HepG2 (cell line): Measurements from ENCODE around the gene IGF2BP1. TPM values are rescaled to one million over a fixed set of nuclear protein-coding genes. Genes with fewer than 3 reads are reported as not detected.
A peak's percentile ranks its signal among the peaks of the same experiment; 100 is the strongest.

Experiments
- CSRNP1 ChIP-seq: sonication (generic); formaldehyde crosslinking; IDR thresholded peaks from 2 replicates; pipeline ENCODE4 v1.8.1; 2023; ENCODE audit warnings: mild to moderate bottlenecking, missing genetic modification reagents
- ELK4 ChIP-seq: sonication (generic); formaldehyde crosslinking; IDR thresholded peaks from 2 replicates; pipeline ENCODE4 v1.9.0; 2021; ENCODE audit warnings: missing genetic modification reagents, borderline replicate concordance
- FOXK1 ChIP-seq: sonication (generic); formaldehyde crosslinking; IDR thresholded peaks from 2 replicates; pipeline ENCODE4 v1.4.0; 2020; ENCODE audit warnings: low read depth, missing genetic modification reagents, borderline replicate concordance
- FOXP1 ChIP-seq, 2 experiments: fragments of 450-650 bp in 1 of 2; IDR thresholded peaks; 2 replicates each; pipeline ENCODE4 v1.6.1; 2017 to 2018; ENCODE audit warnings: antibody characterized with exemption in 1 of 2
- KAT7 ChIP-seq: IDR thresholded peaks from 2 replicates; pipeline ENCODE4 v1.6.1; 2018; ENCODE audit warnings: borderline replicate concordance, missing compliant biosample characterization
- MLX ChIP-seq: IDR thresholded peaks from 2 replicates; pipeline ENCODE4 v1.6.1; 2016
- NFYB ChIP-seq: sonication (generic); formaldehyde crosslinking; IDR thresholded peaks from 2 replicates; pipeline ENCODE4 v1.4.0; 2020; ENCODE audit warnings: missing genetic modification reagents
- NR2F6 ChIP-seq, 2 experiments: IDR thresholded peaks; 2 replicates each; pipeline ENCODE4 v1.6.1; 2016; ENCODE audit warnings: antibody characterized with exemption in 1 of 2, mild to moderate bottlenecking in 1 of 2
- PRMT3 ChIP-seq: sonication (generic); formaldehyde crosslinking; IDR thresholded peaks from 2 replicates; pipeline ENCODE4 v1.8.1; 2022; ENCODE audit warnings: low read depth, mild to moderate bottlenecking, moderate library complexity, missing genetic modification reagents, borderline replicate concordance
- RBM22 ChIP-seq: fragments of 200-400 bp; formaldehyde crosslinking; optimal IDR thresholded peaks from 2 replicates; pipeline ENCODE3; 2017; ENCODE audit warnings: mild to moderate bottlenecking, low read length, moderate library complexity
- SMAD3 ChIP-seq: sonication (generic); formaldehyde crosslinking; IDR thresholded peaks from 2 replicates; pipeline ENCODE4 v1.4.0; 2020; ENCODE audit warnings: missing genetic modification reagents
- SMARCC2 ChIP-seq: fragments of 450-650 bp; IDR thresholded peaks from 2 replicates; pipeline ENCODE4 v1.6.1; 2017; ENCODE audit warnings: antibody characterized with exemption, mild to moderate bottlenecking
- SP2 ChIP-seq: sonication (generic); formaldehyde crosslinking; IDR thresholded peaks from 2 replicates; pipeline ENCODE4 v1.5.1; 2020; ENCODE audit warnings: mild to moderate bottlenecking, missing genetic modification reagents
- TERF1 ChIP-seq: sonication (generic); formaldehyde crosslinking; IDR thresholded peaks from 2 replicates; pipeline ENCODE4 v1.8.0; 2022; ENCODE audit warnings: mild to moderate bottlenecking, missing genetic modification reagents, moderate library complexity
- XRCC5 ChIP-seq: fragments of 200-400 bp; formaldehyde crosslinking; optimal IDR thresholded peaks from 2 replicates; pipeline ENCODE3; 2017; ENCODE audit warnings: mild to moderate bottlenecking, low read length
- ZNF101 ChIP-seq: sonication (generic); formaldehyde crosslinking; IDR thresholded peaks from 2 replicates; pipeline ENCODE4 v1.4.0; 2020; ENCODE audit warnings: mild to moderate bottlenecking, low read depth, missing genetic modification reagents, borderline replicate concordance
- ZNF138 ChIP-seq: sonication (generic); formaldehyde crosslinking; IDR thresholded peaks from 2 replicates; pipeline ENCODE4 v1.5.0; 2020; ENCODE audit warnings: mild to moderate bottlenecking, low read depth, missing genetic modification reagents
- ZNF251 ChIP-seq: sonication (generic); formaldehyde crosslinking; IDR thresholded peaks from 2 replicates; pipeline ENCODE4 v1.9.0; 2021; ENCODE audit warnings: mild to moderate bottlenecking, missing genetic modification reagents
- ZNF513 ChIP-seq: sonication (generic); formaldehyde crosslinking; conservative IDR thresholded peaks from 2 replicates; pipeline ENCODE4 v1.5.0; 2020; ENCODE audit warnings: missing genetic modification reagents
- ZNF557 ChIP-seq: sonication (generic); formaldehyde crosslinking; IDR thresholded peaks from 2 replicates; pipeline ENCODE4 v1.4.0; 2020; ENCODE audit warnings: missing genetic modification reagents
- ZNF572 ChIP-seq: sonication (generic); formaldehyde crosslinking; IDR thresholded peaks from 2 replicates; pipeline ENCODE4 v1.5.1; 2020; ENCODE audit warnings: mild to moderate bottlenecking, missing genetic modification reagents
- ZNF678 ChIP-seq: sonication (generic); formaldehyde crosslinking; IDR thresholded peaks from 2 replicates; pipeline ENCODE4 v1.4.0; 2020; ENCODE audit warnings: mild to moderate bottlenecking, missing genetic modification reagents
- ZNF749 ChIP-seq: sonication (generic); formaldehyde crosslinking; IDR thresholded peaks from 2 replicates; pipeline ENCODE4 v1.8.0; 2022; ENCODE audit warnings: mild to moderate bottlenecking, missing genetic modification reagents, moderate library complexity, borderline replicate concordance
- ZSCAN30 ChIP-seq: sonication (generic); formaldehyde crosslinking; IDR thresholded peaks from 2 replicates; pipeline ENCODE4 v1.5.0; 2020; ENCODE audit warnings: mild to moderate bottlenecking, missing genetic modification reagents
- ZSCAN9 ChIP-seq: IDR thresholded peaks from 2 replicates; pipeline ENCODE4 v1.6.1; 2016; ENCODE audit warnings: borderline replicate concordance
- polyA plus RNA-seq, 8 experiments: library from polyadenylated mRNA; depleted of rRNA in 3 of 8; stranded (reverse) in 7 of 8; unstranded in 1 of 8; fragments of >200 nt; fragmentation: Illumina TruSeq in 4 of 8; extraction: Trizol in 4 of 8; gene quantifications; 2 replicates each; pipeline versions ENCODE4 v1.2.1 to v1.2.3, GENCODE V29; 2011 to 2016; ENCODE audit warnings: low read depth in 4 of 8, missing spikeins in 1 of 8, mixed read lengths in 1 of 8; ENCODE audit not compliant: insufficient read depth in 1 of 8
- total RNA-seq, 5 experiments: library from RNA; depleted of rRNA; stranded (reverse); fragments of >200 nt; fragmentation: Illumina TruSeq; extraction: Trizol; gene quantifications; 2 replicates each; pipeline ENCODE4 v1.2.3, GENCODE V29; 2016; ENCODE audit warnings: low read depth in 1 of 5

The IGF2BP1 gene
- total and polyA plus RNA-seq, 2 of the 13 experiments (the other 11 are each of a cell fraction or from before 2014, with no cell fraction given) = 29.7 to 75.1 TPM

GRCh38 chr17:49022391-49022941 is 25.3 kb downstream of the IGF2BP1 start (continued):
- TF ChIP-seq TERF1 (CRISPR knock-in tag) (no peak), FOXK1 (CRISPR knock-in tag) (no peak), SP2 (CRISPR knock-in tag) (no peak), SMARCC2 (no peak), ZNF138 (CRISPR knock-in tag) (no peak), FOXP1 (IDR thresholded peaks at IDR 0.05) (no peak), FOXP1 (CRISPR knock-in tag; IDR thresholded peaks at IDR 0.05) (no peak), SMAD3 (CRISPR knock-in tag) (no peak), PRMT3 (no peak), ZNF557 (CRISPR knock-in tag) (no peak), KAT7 (CRISPR knock-in tag) (no peak), ZNF101 (CRISPR knock-in tag) (no peak), ZNF513 (CRISPR knock-in tag) (no peak), ZNF572 (CRISPR knock-in tag) (no peak), ELK4 (CRISPR knock-in tag) (no peak), ZSCAN9 (CRISPR knock-in tag) (0 out of 2 replicates have a peak, but pooled peaks have one; percentile 32), NFYB (no peak; the same call in 1 of the 2 replicates), ZNF678 (CRISPR knock-in tag) (no peak), MLX (CRISPR knock-in tag) (no peak), CSRNP1 (CRISPR knock-in tag) (no peak), ZNF251 (CRISPR knock-in tag) (no peak), RBM22 (peak; percentile 82), NR2F6 (IDR thresholded peaks at IDR 0.05) (peak; percentile 90), NR2F6 (CRISPR knock-in tag; IDR thresholded peaks at IDR 0.05) (peak; percentile 82), ZSCAN30 (CRISPR knock-in tag) (no peak), ZNF749 (CRISPR knock-in tag) (no peak), XRCC5 (no peak)
